Measurements from ENCODE around the gene ATPAF1.
A peak's percentile ranks its signal among the peaks of the same experiment; 100 is the strongest.

ATPAF1 gene

GRCh38 chr1:46613661-46614603, 54.2 kb downstream of the ATPAF1 start:
- no peak for FAIRE-seq

GRCh38 chr1:46612937-46613660, 55.1 kb downstream of the ATPAF1 start:
- FAIRE-seq: no peak

DNA sequence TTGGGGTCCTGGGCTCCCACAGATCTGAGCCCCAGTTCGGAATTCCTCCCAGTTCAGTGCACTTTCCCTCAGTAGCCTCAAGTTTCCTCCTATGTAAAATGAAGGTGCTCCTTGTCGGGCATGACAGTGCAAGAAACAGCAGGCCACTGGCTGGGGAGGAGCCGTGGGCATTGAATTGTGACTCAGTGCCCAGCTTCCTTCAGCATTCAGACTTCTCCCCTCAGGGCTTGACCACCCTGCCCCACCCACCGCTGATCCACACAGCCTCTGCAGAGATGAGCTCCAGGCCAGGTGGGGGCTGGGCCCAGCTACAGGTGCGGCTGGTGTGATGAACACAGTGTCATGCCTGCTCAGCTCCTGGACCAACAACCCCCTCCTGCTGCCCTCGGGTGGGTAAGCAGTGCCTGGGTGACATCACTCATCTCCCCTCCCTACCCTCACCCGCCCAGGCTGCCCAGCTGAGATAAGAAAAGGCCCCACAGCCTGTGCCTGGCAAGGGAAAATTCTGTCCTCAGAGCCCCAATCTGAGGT, 56.4 kb downstream of the ATPAF1 start:
- FAIRE-seq: no peak

- FAIRE-seq: no peak
Measured at GRCh38 chr1:46607345-46608130, 60.6 kb downstream of the ATPAF1 start.

DNA sequence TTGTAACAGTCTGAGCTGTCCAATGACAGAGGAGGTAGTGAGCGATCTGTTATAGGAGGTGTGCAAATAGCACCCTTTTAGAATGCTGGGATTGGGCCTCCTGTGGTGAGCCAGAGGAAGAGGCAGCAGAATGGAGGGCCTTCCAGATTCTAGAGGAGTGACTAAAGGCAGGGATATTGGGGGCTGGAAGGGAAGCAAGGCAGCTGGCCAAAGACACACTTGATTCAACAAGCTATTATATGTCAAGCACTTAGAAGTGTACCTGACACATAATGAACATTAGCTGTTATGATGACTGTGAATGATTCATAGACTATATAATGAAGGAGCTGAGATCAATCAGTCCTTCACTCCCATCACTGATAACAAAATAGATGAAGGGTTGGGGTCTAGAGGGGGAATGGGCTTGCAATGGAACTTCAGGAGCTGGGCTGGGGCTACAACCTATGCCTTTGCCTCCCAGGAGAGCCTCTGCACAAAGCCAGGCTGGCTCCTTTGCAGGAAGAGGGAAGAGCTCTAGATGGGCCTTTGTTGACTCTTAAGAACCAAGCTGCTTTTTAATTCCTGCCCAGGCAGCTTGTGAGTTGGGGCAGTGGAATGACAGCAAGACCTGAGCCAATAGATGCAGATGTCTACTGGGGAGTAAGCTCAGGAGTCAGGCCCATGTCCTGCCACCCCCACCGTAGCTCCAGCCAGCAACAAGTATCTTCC, 61.8 kb downstream of the ATPAF1 start:
- no peak for FAIRE-seq

DNA sequence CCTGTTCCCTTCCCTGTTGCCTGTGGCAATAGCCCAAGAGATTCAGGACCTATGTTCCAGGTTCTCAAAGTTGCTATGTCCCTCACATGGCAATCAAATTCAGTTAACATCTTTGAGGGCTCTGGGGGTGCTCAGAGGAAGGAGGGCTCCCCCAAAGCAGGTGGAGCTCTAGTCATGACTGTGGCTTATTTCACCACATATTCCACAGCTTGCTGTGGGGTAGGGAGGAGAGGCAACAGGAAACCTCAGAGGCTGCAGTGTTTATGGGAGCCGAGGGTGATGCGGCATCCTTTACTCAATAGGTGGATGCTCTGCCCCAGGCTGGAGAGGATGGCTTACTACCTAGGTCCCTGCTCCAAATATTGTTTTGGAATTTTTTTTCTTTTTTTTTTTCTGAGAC, 62.9 kb downstream of the ATPAF1 start:
- FAIRE-seq: no peak

- peak; percentile 33 for FAIRE-seq
Measured at GRCh38 chr1:46603858-46604549, 64.2 kb downstream of the ATPAF1 start, which contains the start of gene MKNK1. Gene MKNK1 (minus strand): TSS chr1:46604268. CDS start chr1:46583327, 20,941 bp downstream.

- FAIRE-seq: no peak
Measured at GRCh38 chr1:46603481-46603857, 64.7 kb downstream of the ATPAF1 start.

DNA sequence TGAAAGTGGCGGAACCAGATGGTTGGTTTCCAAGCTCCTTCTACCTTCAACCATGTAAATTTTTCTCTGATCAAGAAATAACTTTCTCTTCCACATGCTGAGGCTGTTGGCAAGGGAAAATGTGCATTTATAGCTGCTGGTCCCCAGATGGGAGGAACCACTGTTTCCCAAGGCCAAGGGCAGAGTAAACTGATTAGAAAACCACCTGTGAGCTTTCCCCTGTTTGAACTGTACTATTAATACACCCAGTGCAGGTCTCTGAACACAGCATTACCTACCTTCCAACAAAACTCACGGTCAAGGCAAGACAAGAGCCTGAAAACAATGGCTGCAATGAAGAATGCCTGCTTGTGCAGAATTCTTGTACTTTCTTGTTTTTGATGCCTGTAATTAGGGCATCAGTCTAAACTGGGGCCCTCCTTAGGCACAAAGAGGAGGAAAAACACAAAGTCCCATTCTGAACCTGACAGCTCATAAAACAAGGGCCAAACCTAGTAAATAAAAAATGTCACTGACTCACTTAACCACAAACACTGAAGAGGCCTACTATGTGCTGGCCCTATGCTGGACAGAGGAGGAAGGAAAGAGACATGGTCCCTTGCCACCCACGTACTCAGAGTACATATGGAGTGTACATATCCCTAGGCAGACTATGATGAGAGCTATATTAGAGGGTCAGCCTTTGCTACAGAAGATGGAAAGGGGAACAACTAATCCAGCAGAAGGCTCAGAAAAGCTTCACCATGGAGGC, 66.7 kb downstream of the ATPAF1 start:
- FAIRE-seq: no peak

DNA sequence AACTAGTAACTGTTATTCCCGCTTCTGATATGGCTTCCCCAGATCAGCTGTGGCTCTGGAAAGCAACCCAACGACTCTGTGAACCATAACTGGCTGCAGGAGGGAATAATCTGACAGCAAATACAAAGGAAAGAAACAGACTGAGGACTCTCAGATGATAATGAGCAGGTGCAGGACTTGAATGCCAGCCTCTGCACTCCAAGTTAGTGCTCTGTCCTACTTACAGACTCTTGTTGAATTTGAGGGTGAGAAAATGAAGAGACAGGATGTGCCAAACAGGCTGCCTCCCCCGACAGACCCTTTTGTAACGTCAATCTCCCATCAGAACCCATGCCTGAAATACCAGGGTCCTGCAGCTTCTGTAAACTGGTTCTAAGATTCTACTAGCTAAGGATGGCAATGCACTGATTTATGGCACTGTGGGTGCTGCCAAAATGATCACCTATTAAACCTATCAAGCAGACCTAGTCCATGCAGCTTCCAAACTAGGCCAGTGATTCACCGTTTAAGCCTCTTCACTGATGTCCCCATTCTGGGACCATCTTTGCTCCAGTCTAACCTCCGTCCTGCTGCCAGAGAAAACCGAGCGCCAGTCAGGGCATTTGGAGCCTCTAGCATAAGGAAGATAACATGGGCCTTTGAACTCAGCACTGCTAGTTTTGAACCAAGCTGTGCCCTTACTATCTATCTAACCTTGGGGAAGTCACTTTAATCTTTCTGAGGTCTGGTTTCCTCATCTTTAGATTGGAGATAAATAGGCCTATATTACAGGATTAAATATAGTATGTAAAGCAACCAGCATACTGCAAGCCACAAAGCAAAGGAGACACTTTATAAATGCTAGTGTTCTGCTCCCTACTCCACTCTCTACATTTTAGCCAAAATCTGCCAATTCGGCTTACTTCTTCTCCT, 68.8 kb downstream of the ATPAF1 start:
- FAIRE-seq: no peak

GRCh38 chr1:46596846-46597245, 71.3 kb downstream of the ATPAF1 start:
- FAIRE-seq: no peak

DNA sequence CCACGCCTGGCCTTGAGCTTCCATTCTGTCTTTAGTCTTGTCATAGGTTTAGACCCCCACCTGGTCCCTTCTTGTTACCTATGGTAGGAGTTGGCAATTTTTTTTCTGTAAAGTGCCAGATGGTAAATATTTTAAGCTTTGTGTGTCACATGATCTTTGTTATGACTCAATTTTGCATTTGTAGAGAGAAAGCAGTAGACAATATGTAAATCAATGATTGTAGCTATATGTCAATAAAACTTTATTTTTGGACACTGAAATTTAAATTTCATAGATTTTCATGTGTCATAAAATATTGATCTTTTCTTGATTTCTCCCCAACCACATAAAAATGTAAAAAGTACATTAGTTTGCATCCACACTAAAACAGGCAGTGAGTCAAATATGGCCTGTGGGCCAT, 72.1 kb downstream of the ATPAF1 start:
- FAIRE-seq: no peak

- no peak for FAIRE-seq
Measured at GRCh38 chr1:46595127-46595526, 73.0 kb downstream of the ATPAF1 start.

DNA sequence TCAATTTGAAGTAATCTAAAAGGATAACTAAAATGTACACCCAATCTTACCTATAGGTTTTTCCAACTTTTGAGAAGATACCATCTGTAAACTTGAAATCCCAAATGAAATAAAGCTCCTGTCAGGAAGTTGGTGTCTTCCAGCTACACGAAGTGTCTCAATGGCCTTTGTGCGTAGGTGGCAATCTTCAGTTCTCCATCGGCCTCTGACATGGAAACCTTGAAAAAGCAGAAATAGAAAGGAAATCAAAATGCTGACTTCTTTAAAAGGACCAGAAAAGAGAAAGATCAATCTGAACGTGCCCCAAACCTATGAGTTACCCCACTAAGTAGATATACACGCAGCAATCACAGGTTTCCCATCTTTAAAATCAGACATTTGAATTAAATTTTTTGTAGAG, 74.1 kb downstream of the ATPAF1 start:
- FAIRE-seq: no peak

GRCh38 chr1:46592823-46593222, 75.3 kb downstream of the ATPAF1 start:
- FAIRE-seq: no peak

DNA sequence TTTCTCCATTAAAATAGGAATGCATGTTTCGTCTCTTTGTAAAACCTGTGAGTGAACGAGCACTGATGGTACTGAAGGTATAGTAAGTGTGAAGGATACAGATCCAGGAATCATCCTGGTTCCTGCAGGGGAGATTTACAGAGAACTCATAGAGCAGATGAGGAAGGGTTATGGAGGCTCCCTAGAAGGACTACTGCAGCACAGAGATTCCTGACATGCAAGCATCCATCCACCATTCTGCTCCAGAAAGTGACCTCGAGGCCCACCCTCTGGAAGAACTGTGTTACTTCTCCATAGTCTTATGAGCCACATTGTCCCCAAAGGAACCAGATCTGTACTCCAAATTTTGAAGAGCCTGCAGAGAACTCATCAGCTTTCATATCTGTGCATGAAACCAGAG, 78.6 kb downstream of the ATPAF1 start:
- no peak for FAIRE-seq

DNA sequence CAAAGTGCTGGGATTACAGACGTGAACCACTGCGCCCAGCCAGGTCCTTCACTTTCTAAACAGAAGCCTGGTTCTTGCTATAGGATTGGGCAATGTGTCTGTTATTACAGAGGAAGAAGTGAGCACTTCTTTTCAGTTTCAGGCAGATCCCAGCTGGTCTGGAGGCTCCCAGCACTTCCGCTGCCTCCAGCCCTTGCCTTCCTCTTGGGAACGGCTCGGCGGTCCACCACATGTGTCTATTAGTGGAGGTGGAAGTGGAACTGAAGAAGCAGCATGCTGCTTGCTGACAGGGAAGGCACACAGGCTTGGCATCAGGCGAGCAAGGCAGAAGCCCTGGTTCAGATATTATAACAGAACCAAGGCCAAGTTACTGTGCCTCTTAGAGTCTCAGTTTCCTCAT, 81.1 kb downstream of the ATPAF1 start:
- FAIRE-seq: no peak

DNA sequence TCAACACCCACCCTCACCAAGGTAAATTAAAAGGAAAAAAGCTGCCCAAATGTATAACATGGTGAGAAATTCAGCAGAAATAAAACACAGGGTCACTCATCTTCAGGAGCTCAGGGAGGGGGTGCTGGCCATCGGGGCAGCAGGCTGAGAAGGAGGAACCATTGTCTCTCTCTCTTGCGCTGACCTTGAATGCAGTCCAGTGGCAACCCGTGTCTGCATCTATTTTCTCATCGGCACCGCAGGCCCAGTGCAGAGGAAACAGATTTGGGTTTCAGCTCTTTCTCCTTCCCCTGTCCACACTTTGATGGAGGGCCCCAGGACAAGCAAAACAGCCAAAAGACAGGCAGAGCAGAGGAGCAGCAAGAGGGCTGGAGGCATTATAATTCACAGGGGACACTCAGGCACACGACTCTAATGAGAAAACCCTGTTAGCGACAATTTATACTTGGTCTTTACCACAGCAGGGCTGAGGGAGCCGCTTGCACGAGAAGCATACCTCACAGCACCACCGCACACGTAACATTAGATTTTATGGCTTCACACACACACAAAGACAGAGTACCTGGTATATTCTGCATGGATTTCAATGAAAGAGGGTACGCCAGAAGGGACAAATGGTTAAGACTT, 82.7 kb downstream of the ATPAF1 start:
- FAIRE-seq: no peak

GRCh38 chr1:46583494-46583893, 84.7 kb downstream of the ATPAF1 start:
- FAIRE-seq: no peak
